ENCODE measurements around the gene RFX3. TPM values are rescaled to one million over a fixed set of nuclear protein-coding genes. Genes with fewer than 3 reads are reported as not detected.

Gene RFX3
- total RNA-seq, 1 experiment from 2014 or later = 9.9 TPM

DNA sequence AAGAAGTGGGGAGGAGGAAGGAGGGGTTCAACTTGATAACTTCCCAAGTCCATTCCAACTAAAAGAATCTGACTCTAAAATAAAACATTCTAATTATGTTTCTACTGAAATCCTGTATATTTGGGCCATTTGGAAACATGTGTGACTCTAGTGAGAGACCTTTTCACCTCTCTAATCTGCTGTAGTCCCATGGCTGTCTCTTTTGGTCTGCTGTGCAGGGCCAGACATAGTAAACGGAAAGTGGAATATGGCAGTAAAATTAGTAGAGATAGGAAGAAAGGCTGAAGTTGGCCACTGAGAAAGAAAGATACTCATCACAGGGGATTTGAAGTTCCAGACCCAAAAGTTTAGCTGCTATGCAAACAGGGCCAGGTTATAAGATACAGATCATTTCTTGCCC lies 15.9 kb downstream of the RFX3 start:
- H3K27me3 Mint-ChIP-seq (ENCODE audit: low read depth) = no peaks in the 10 kb centered on the region
- Histone ChIP-seq H3K23me2 (ENCODE audit: insufficient read length, low read depth, low read length, poor library complexity, severe bottlenecking) (no peaks in the 10 kb centered on the region), H2AFZ (ENCODE audit: low read length) (no peak overlapping the region), H3K27ac (ENCODE audit: insufficient read length, low read depth, low read length) (no peak overlapping the region), H2BK5ac (ENCODE audit: insufficient read length, low read length) (no peak overlapping the region), H3K4me1 (ENCODE audit: insufficient read depth, low read length) (no peaks in the 10 kb centered on the region), H3K23ac (ENCODE audit: insufficient read length, low read depth, low read length) (no peak overlapping the region), H3K9me3 (ENCODE audit: control insufficient read depth, low read depth, low read length) (no peaks in the 10 kb centered on the region), H4K5ac (ENCODE audit: insufficient read length, low read depth, low read length) (no peak overlapping the region), H3K9ac (ENCODE audit: extremely low read depth, insufficient read length, low read length) (no peak overlapping the region), H2BK120ac (ENCODE audit: low read depth, low read length, poor library complexity, severe bottlenecking) (no peak overlapping the region), H3K4ac (ENCODE audit: low read depth, low read length) (no peak overlapping the region), H3K79me2 (ENCODE audit: insufficient read depth, low read length) (no peaks in the 10 kb centered on the region), H3K4me2 (ENCODE audit: insufficient read depth, insufficient read length, low read length) (no peak overlapping the region), H2BK15ac (ENCODE audit: low read depth, low read length) (no peak overlapping the region), H3K14ac (ENCODE audit: insufficient read depth, low read length) (no peak overlapping the region), H4K20me1 (ENCODE audit: control insufficient read depth, insufficient read depth, insufficient read length) (no peaks in the 10 kb centered on the region), H3K27me3 (ENCODE audit: insufficient read depth, low read length) (no peaks in the 10 kb centered on the region), H4K8ac (replicated peaks; ENCODE audit: insufficient read length, low read depth, low read length) (no peak overlapping the region), H3K79me1 (ENCODE audit: insufficient read depth, low read depth, low read length, poor library complexity, severe bottlenecking) (no peaks in the 10 kb centered on the region), H4K91ac (ENCODE audit: insufficient read length, low read depth, low read length) (no peak overlapping the region), H3K56ac (ENCODE audit: insufficient read length, low read depth, low read length) (no peak overlapping the region), H2BK12ac (ENCODE audit: insufficient read length, low read depth, low read length) (no peak overlapping the region), H2AK5ac (ENCODE audit: insufficient read length, low read length) (no peak overlapping the region), H3K18ac (ENCODE audit: insufficient read length, low read depth, low read length) (no peak overlapping the region), H2BK20ac (ENCODE audit: low read depth, low read length, poor library complexity, severe bottlenecking) (no peak overlapping the region), H3T11ph (ENCODE audit: low read length) (no peak overlapping the region)
- no peaks in the 10 kb centered on the region for H3K36me3 Mint-ChIP-seq (ENCODE audit: insufficient read depth in 1 of 3, low read depth in 3 of 3)
- H3K27ac Mint-ChIP-seq = peak overlapping the region in 2 of 3 experiments; percentile 7 to 88; a peak in 3 of 7 replicates
- TF ChIP-seq, protein P1, sequence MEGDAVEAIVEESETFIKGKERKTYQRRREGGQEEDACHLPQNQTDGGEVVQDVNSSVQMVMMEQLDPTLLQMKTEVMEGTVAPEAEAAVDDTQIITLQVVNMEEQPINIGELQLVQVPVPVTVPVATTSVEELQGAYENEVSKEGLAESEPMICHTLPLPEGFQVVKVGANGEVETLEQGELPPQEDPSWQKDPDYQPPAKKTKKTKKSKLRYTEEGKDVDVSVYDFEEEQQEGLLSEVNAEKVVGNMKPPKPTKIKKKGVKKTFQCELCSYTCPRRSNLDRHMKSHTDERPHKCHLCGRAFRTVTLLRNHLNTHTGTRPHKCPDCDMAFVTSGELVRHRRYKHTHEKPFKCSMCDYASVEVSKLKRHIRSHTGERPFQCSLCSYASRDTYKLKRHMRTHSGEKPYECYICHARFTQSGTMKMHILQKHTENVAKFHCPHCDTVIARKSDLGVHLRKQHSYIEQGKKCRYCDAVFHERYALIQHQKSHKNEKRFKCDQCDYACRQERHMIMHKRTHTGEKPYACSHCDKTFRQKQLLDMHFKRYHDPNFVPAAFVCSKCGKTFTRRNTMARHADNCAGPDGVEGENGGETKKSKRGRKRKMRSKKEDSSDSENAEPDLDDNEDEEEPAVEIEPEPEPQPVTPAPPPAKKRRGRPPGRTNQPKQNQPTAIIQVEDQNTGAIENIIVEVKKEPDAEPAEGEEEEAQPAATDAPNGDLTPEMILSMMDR (conservative IDR thresholded peaks at IDR 0.05) = no peak
- DNase-seq = no peak
- H3K4me3 Mint-ChIP-seq = no peak overlapping the region
- H3K4me1 Mint-ChIP-seq = peaks cover 44 to 53% of the 10 kb centered on the region in 2 experiments
- H3K9me3 Mint-ChIP-seq = no peaks in the 10 kb centered on the region
- WGBS (ENCODE audit: extremely low coverage, insufficient read length, low lambda C conversion rate) = no CpG with 5 or more reads among the region's 1 CpG

All from H9 (cell line).